IMR-90 (cell line): ENCODE data around the gene RIC3. TPM values are rescaled to one million over a fixed set of nuclear protein-coding genes. Genes with fewer than 3 reads are reported as not detected.
A peak's percentile ranks its signal among the peaks of the same experiment; 100 is the strongest.

Experiments used
- ATAC-seq: fragments of 200-7000 bp; cut with Tn5 transposase; 2 replicates; pipeline ENCODE4 v1.9.1; 2020; ENCODE audit warnings: low read depth, mild to moderate bottlenecking, moderate library complexity
- BruUV-seq: library from RNA; stranded (reverse); fragments of 400-500 nt; replicated peaks from 2 replicates; lab custom pipeline; 2021; lab: Mats Ljungman, UMichigan
- CTCF ChIA-PET: fragments of 300-600 bp; formaldehyde crosslinking; extraction: SDS; loops from one replicate; lab custom pipeline; 2021; ENCODE audit warnings: antibody characterized with exemption; lab: Yijun Ruan, JAX
- POLR2A ChIA-PET: fragments of 300-600 bp; sonication (Branson Sonifier 250); formaldehyde crosslinking; loops from one replicate; lab custom pipeline; 2022; ENCODE audit warnings: antibody characterized with exemption; ENCODE audit not compliant: unreplicated experiment; lab: Charles Lee
- DNase-seq: peaks from one replicate; pipeline ENCODE4 v3.0.0; 2013
- H2AFZ ChIP-seq: replicated peaks from 2 replicates; pipeline ENCODE3; 2013; ENCODE audit warnings: low read length, mild to moderate bottlenecking; ENCODE audit not compliant: poor library complexity
- H2AK5ac ChIP-seq: 2 replicates; pipeline ENCODE4 v1.6.1; 2013; ENCODE audit warnings: low read depth, low read length, inconsistent platforms
- H2AK9ac ChIP-seq: replicated peaks from 2 replicates; pipeline ENCODE3; 2013; ENCODE audit warnings: mild to moderate bottlenecking, low read depth, low read length, moderate library complexity; ENCODE audit not compliant: poor library complexity
- H2BK120ac ChIP-seq: 2 replicates; pipeline ENCODE4 v1.6.1; 2013; ENCODE audit warnings: low read depth, low read length, inconsistent platforms
- H2BK15ac ChIP-seq: 3 replicates; pipeline ENCODE4 v1.6.1; 2013; ENCODE audit warnings: low read depth, low read length, inconsistent platforms
- H2BK20ac ChIP-seq: 2 replicates; pipeline ENCODE4 v1.6.1; 2013; ENCODE audit warnings: low read depth, mild to moderate bottlenecking, inconsistent platforms, low read length, moderate library complexity
- H2BK5ac ChIP-seq: 2 replicates; pipeline ENCODE4 v1.6.1; 2013; ENCODE audit warnings: mild to moderate bottlenecking, low read depth, low read length, inconsistent platforms; ENCODE audit not compliant: poor library complexity, severe bottlenecking
- H3K14ac ChIP-seq: replicated peaks from 2 replicates; pipeline ENCODE4 v1.6.1; 2013; ENCODE audit warnings: low read depth, low read length, inconsistent platforms
- H3K18ac ChIP-seq: 2 replicates; pipeline ENCODE4 v1.6.1; 2013; ENCODE audit warnings: low read depth, low read length, control low read depth
- H3K23ac ChIP-seq: 2 replicates; pipeline ENCODE4 v1.6.1; 2013; ENCODE audit warnings: low read depth, low read length, inconsistent platforms
- H3K27ac ChIP-seq: 2 replicates; pipeline ENCODE4 v1.5.1; 2013; ENCODE audit warnings: mild to moderate bottlenecking, control low read depth, low read length; ENCODE audit not compliant: insufficient read depth
- H3K27me3 ChIP-seq: 2 replicates; pipeline ENCODE4 v1.6.1; 2013; ENCODE audit warnings: low read length; ENCODE audit not compliant: control insufficient read depth, insufficient read depth
- H3K36me3 ChIP-seq: 2 replicates; pipeline ENCODE4 v1.6.1; 2013; ENCODE audit warnings: low read length, mixed read lengths; ENCODE audit not compliant: control insufficient read depth, insufficient read depth
- H3K4ac ChIP-seq: 2 replicates; pipeline ENCODE4 v1.6.1; 2013; ENCODE audit warnings: low read depth, low read length, inconsistent platforms
- H3K4me1 ChIP-seq: 2 replicates; pipeline ENCODE4 v1.6.1; 2013; ENCODE audit warnings: low read length, mixed read lengths; ENCODE audit not compliant: control insufficient read depth, insufficient read depth
- H3K4me2 ChIP-seq: 2 replicates; pipeline ENCODE4 v1.6.1; 2013; ENCODE audit warnings: low read depth, mild to moderate bottlenecking, control low read depth, low read length, moderate library complexity
- H3K4me3 ChIP-seq: 2 replicates; pipeline ENCODE4 v1.5.1; 2013; ENCODE audit warnings: low read depth, mild to moderate bottlenecking, control low read depth, low read length, moderate library complexity; ENCODE audit not compliant: insufficient read depth
- H3K56ac ChIP-seq: 2 replicates; pipeline ENCODE4 v1.6.1; 2013; ENCODE audit warnings: low read length, inconsistent platforms; ENCODE audit not compliant: insufficient read depth; ENCODE audit errors: extremely low read depth
- H3K79me1 ChIP-seq, 2 experiments: 2 replicates each; pipeline ENCODE4 v1.6.1; 2013; ENCODE audit warnings: low read length in 2 of 2, inconsistent platforms in 1 of 2, low read depth in 1 of 2
- H3K9ac ChIP-seq: 2 replicates; pipeline ENCODE4 v1.6.1; 2013; ENCODE audit warnings: low read depth, low read length, control low read depth
- H3K9me1 ChIP-seq: 2 replicates; pipeline ENCODE4 v1.6.1; 2013; ENCODE audit warnings: low read length, inconsistent platforms; ENCODE audit not compliant: insufficient read depth
- H3K9me3 ChIP-seq: 2 replicates; pipeline ENCODE4 v1.6.1; 2013; ENCODE audit warnings: low read length; ENCODE audit not compliant: control insufficient read depth, insufficient read depth
- H4K20me1 ChIP-seq: 2 replicates; pipeline ENCODE4 v1.6.1; 2013; ENCODE audit warnings: low read length, inconsistent platforms; ENCODE audit not compliant: insufficient read depth
- H4K5ac ChIP-seq: 2 replicates; pipeline ENCODE4 v1.6.1; 2013; ENCODE audit warnings: mild to moderate bottlenecking, low read depth, low read length, control low read depth
- H4K8ac ChIP-seq, 2 experiments: 2 replicates each; pipeline ENCODE4 v1.6.1; 2013; ENCODE audit warnings: low read depth in 2 of 2, low read length in 2 of 2, control low read depth in 1 of 2, inconsistent platforms in 1 of 2
- H4K91ac ChIP-seq: 2 replicates; pipeline ENCODE4 v1.6.1; 2013; ENCODE audit warnings: low read depth, low read length, inconsistent platforms; ENCODE audit not compliant: insufficient read depth
- MAFK ChIP-seq: IDR thresholded peaks from 2 replicates; pipeline ENCODE4 v1.6.1; 2012; ENCODE audit warnings: low read depth, low read length, improper control_type of control experiment
- MXI1 ChIP-seq: IDR thresholded peaks from 2 replicates; pipeline ENCODE4 v1.6.1; 2012; ENCODE audit warnings: low read depth, mild to moderate bottlenecking, low read length, moderate library complexity, borderline replicate concordance
- NFE2L2 ChIP-seq: fragments of 150-350 bp; IDR thresholded peaks from 2 replicates; pipeline ENCODE4 v1.6.1; 2016; ENCODE audit warnings: low read depth, mild to moderate bottlenecking, low read length
- RFX5 ChIP-seq: IDR thresholded peaks from 2 replicates; pipeline ENCODE4 v1.8.0; 2012; ENCODE audit warnings: low read depth, mild to moderate bottlenecking, low read length, moderate library complexity
- WGBS, 2 experiments: methylation state at CpG; one replicate each; pipeline versions ENCODE4 v1.1.5 to v1.1.7; 2013; ENCODE audit warnings: missing lambda C conversion rate in 2 of 2; ENCODE audit not compliant: insufficient read length in 1 of 2; ENCODE audit errors: extremely low coverage in 2 of 2; 5-methylcytosine and 5-hydroxymethylcytosine counted together
- dilution Hi-C: fragments of 300-500 bp; cut with HindIII; formaldehyde crosslinking; loops from one replicate; pipeline ENCODE4 v1.14.3; 2018; ENCODE audit warnings: low sequenced_read_pairs; ENCODE audit not compliant: unreplicated experiment
- in situ Hi-C: fragments of 300-500 bp; cut with MboI; formaldehyde crosslinking; loops from 3 replicates; pipeline ENCODE4 v1.14.3; 2019; ENCODE audit warnings: low sequenced_read_pairs, inconsistent platforms, mixed read lengths
- intact Hi-C: fragments of 100-400 bp; cut with micrococcal nuclease; formaldehyde crosslinking; loops from 2 replicates; pipeline ENCODE4 v1.10.0; 2022
- polyA plus RNA-seq, 3 experiments: library from polyadenylated mRNA; depleted of rRNA; stranded (reverse); fragments of >200 nt; gene quantifications; 2 replicates each; pipeline ENCODE4 v1.2.3, GENCODE V29; 2012; ENCODE audit warnings: low replicate concordance in 1 of 3
- total RNA-seq: library from RNA; depleted of rRNA; stranded (reverse); fragments of >200 nt; gene quantifications from 2 replicates; pipeline ENCODE4 v1.2.3, GENCODE V29; 2012
- TF ChIP-seq, protein P1 (sequence below): fragments of 150-350 bp; IDR thresholded peaks from 2 replicates; pipeline ENCODE4 v1.6.1; 2017; ENCODE audit warnings: mild to moderate bottlenecking, antibody characterized with exemption, low read length, low read depth

The RIC3 gene
- total and polyA plus RNA-seq, 2 of the 4 experiments (the other 2 are of a cell fraction): not detected

DNA sequence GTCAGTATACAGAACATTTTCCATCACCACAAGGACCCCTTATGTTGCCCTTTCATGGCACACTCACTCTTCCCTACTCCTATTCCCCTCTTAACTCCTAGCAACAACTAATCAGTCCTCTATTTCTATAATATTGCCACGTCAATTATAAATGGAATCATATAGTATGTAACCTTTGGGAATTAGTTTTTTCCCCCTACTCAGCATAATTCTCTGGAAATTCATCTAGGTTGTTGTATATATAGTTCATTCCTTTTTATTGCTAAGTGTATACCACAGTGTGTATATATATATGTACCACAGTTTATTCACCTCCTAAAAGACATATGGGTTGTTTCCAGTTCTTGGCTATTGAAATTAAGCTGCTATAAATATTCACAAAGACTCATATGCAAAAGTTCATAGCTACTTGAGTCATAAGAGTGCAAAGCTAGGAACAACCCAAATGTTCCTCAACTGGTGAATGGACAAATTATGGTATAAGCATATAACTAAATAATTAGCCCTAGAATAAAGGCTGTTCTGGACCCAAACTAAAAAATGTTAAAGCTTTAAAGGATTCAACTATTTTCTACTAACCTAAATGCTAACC lies 46.6 kb downstream of the RIC3 start:
- peaks cover 1% of the 10 kb centered on the region; the same call in 1 of the 2 replicates for H3K27me3 ChIP-seq
- H2BK120ac ChIP-seq: no peak overlapping the region
- H3K27ac ChIP-seq: no peak overlapping the region
- H3K79me1 ChIP-seq: no peaks in the 10 kb centered on the region
- no peak overlapping the region for H2AFZ ChIP-seq
- no peak overlapping the region for H3K9ac ChIP-seq
- no peak overlapping the region for H4K91ac ChIP-seq
- H3K4me3 ChIP-seq: no peak overlapping the region
- intact Hi-C loops (no loop called here), in situ Hi-C loops (no loop called here), dilution Hi-C loops (no loop called here)
- no TSS peak for BruUV-seq
- no peaks in the 10 kb centered on the region for H3K36me3 ChIP-seq
- POLR2A ChIA-PET: interaction anchor here (0.5 kb wide), 1 partner anchor 16 kb away, joined by 5 read pairs; no protein-coding TSS in a partner anchor
- no peak overlapping the region for H4K8ac ChIP-seq
- no peak overlapping the region for H3K18ac ChIP-seq
- H3K14ac ChIP-seq: no peak overlapping the region
- DNase-seq: no peak
- H4K5ac ChIP-seq: no peak overlapping the region
- H3K56ac ChIP-seq: no peak overlapping the region
- no peaks in the 10 kb centered on the region for H3K9me3 ChIP-seq
- no peak for TF ChIP-seq NFE2L2
- TF ChIP-seq MXI1: no peak
- peak; percentile 69 for TF ChIP-seq MAFK
- no peak for TF ChIP-seq RFX5
- TF ChIP-seq, protein P1, sequence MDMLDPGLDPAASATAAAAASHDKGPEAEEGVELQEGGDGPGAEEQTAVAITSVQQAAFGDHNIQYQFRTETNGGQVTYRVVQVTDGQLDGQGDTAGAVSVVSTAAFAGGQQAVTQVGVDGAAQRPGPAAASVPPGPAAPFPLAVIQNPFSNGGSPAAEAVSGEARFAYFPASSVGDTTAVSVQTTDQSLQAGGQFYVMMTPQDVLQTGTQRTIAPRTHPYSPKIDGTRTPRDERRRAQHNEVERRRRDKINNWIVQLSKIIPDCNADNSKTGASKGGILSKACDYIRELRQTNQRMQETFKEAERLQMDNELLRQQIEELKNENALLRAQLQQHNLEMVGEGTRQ: no peak
- H2BK20ac ChIP-seq: no peak overlapping the region
- no peaks in the 10 kb centered on the region for H4K20me1 ChIP-seq
- H2BK15ac ChIP-seq: no peak overlapping the region
- no peak overlapping the region for H2BK5ac ChIP-seq
- no peak overlapping the region for H2AK9ac ChIP-seq
- H3K23ac ChIP-seq: no peak overlapping the region
- CTCF ChIA-PET: interaction anchor here (0.6 to 1.1 kb wide), 2 partner anchors 23 to 135 kb away, joined by 3 to 4 read pairs; partner anchors contain the start of gene EIF3F
- H2AK5ac ChIP-seq: no peak overlapping the region
- no peaks in the 10 kb centered on the region for H3K9me1 ChIP-seq
- no peak overlapping the region for H3K4me2 ChIP-seq
- WGBS, 2 experiments: no CpG with 5 or more reads among the region's 1 CpG
- no peaks in the 10 kb centered on the region for H3K4me1 ChIP-seq
- no peak overlapping the region for H3K4ac ChIP-seq
- ATAC-seq: no peak
